Endothelial cell of umbilical vein (primary cell): ENCODE results near the gene SLC25A13. TPM values are rescaled to one million over a fixed set of nuclear protein-coding genes. Genes with fewer than 3 reads are reported as not detected.

Source experiments
- BruUV-seq: library from RNA; stranded (reverse); fragments of 400-500 nt; replicated peaks from 2 replicates; lab custom pipeline; 2021; lab: Mats Ljungman, UMichigan
- CTCF ChIA-PET: fragments of 300-600, 350-600 bp; sonication (Branson Sonifier 250); formaldehyde crosslinking; loops from one replicate; lab custom pipeline; 2021; ENCODE audit warnings: antibody characterized with exemption, inconsistent platforms; lab: Charles Lee
- POLR2A ChIA-PET: fragments of 300-600, 350-600 bp; sonication (Branson Sonifier 250); formaldehyde crosslinking; loops from one replicate; lab custom pipeline; 2021; ENCODE audit warnings: antibody characterized with exemption, inconsistent platforms; lab: Charles Lee
- DNase-seq: peaks from one replicate; pipeline ENCODE4 v3.0.0-alpha.2; 2011; ENCODE audit warnings: low read depth, low spot score
- FAIRE-seq: peaks from 2 replicates; lab custom pipeline; 2011; peaks lifted over from hg19 to GRCh38; lab: Jason Lieb, UNC
- H2AFZ ChIP-seq: 2 replicates; pipeline ENCODE4 v1.6.0; 2012; ENCODE audit warnings: low read depth, low read length, control low read depth, inconsistent platforms
- H3K27ac ChIP-seq: 2 replicates; pipeline ENCODE4 v1.5.1; 2011; ENCODE audit warnings: low read depth, mild to moderate bottlenecking, control low read depth, low read length, moderate library complexity; ENCODE audit not compliant: insufficient read depth
- H3K27me3 ChIP-seq, 2 experiments: 2 replicates each; pipeline versions ENCODE4 v1.6.0 to v1.6.1; 2011; ENCODE audit warnings: low read length in 2 of 2, mixed read lengths in 1 of 2; ENCODE audit not compliant: control insufficient read depth in 2 of 2, insufficient read depth in 2 of 2
- H3K36me3 ChIP-seq, 2 experiments: 2 replicates in 1 of 2; 3 replicates in 1 of 2; pipeline ENCODE4 v1.5.1; 2011; ENCODE audit warnings: low read length in 2 of 2, mild to moderate bottlenecking in 1 of 2, moderate library complexity in 1 of 2; ENCODE audit not compliant: control insufficient read depth in 2 of 2, insufficient read depth in 2 of 2; ENCODE audit errors: extremely low read depth in 1 of 2
- H3K4me1 ChIP-seq: 3 replicates; pipeline ENCODE4 v1.5.1; 2011; ENCODE audit warnings: mild to moderate bottlenecking, low read length; ENCODE audit not compliant: control insufficient read depth, insufficient read depth; ENCODE audit errors: extremely low read depth
- H3K4me2 ChIP-seq: 2 replicates; pipeline ENCODE4 v1.6.1; 2011; ENCODE audit warnings: low read length, control low read depth, mixed read lengths; ENCODE audit not compliant: insufficient read depth
- H3K4me3 ChIP-seq, 3 experiments: fragments of 200-600 bp in 1 of 3; sonication (generic), shearing (Covaris generic) in 1 of 3; replicated peaks in 1 of 3; 2 replicates each; pipeline ENCODE4 v1.5.1; 2011 to 2016; ENCODE audit warnings: control low read depth in 3 of 3, low read length in 3 of 3, mild to moderate bottlenecking in 2 of 3, inconsistent platforms in 1 of 3, low read depth in 1 of 3, moderate library complexity in 1 of 3; ENCODE audit not compliant: insufficient read depth in 1 of 3
- H3K79me2 ChIP-seq: 2 replicates; pipeline ENCODE4 v1.6.0; 2012; ENCODE audit warnings: low read length, inconsistent platforms; ENCODE audit not compliant: control insufficient read depth, insufficient read depth
- H3K9ac ChIP-seq: replicated peaks from 2 replicates; pipeline ENCODE3; 2011; ENCODE audit warnings: low read length, control low read depth; ENCODE audit not compliant: insufficient read depth; ENCODE audit errors: extremely low read depth
- H3K9me1 ChIP-seq: replicated peaks from 3 replicates; pipeline ENCODE4 v1.6.0; 2011; ENCODE audit warnings: mild to moderate bottlenecking, low read length; ENCODE audit not compliant: control insufficient read depth, insufficient read depth; ENCODE audit errors: extremely low read depth
- H3K9me3 ChIP-seq: replicated peaks from 2 replicates; pipeline ENCODE4 v1.5.1; 2012; ENCODE audit warnings: low read length, inconsistent platforms; ENCODE audit not compliant: control insufficient read depth, insufficient read depth
- H4K20me1 ChIP-seq: replicated peaks from 2 replicates; pipeline ENCODE3; 2011; ENCODE audit warnings: mild to moderate bottlenecking, low read length; ENCODE audit not compliant: control insufficient read depth, insufficient read depth; ENCODE audit errors: extremely low read depth
- CTCF ChIP-seq, 2 donors: IDR thresholded peaks; 1 replicate in 1 of 2; 2 replicates in 1 of 2; pipeline ENCODE4 v1.5.1; 2011; ENCODE audit warnings: low read length in 2 of 2, mild to moderate bottlenecking in 2 of 2, moderate library complexity in 2 of 2, control low read depth in 1 of 2, inconsistent platforms in 1 of 2, low read depth in 1 of 2; ENCODE audit not compliant: insufficient read depth in 1 of 2; ENCODE audit errors: extremely low read depth in 1 of 2
- EZH2 ChIP-seq: IDR thresholded peaks from 2 replicates; pipeline ENCODE4 v1.6.1; 2012; ENCODE audit warnings: borderline replicate concordance, low read depth, mild to moderate bottlenecking, moderate library complexity, low read length, inconsistent platforms; ENCODE audit not compliant: severe bottlenecking
- FOS ChIP-seq: IDR thresholded peaks from 2 replicates; pipeline ENCODE4 v1.6.1; 2011; ENCODE audit warnings: mild to moderate bottlenecking, low read length, moderate library complexity, borderline replicate concordance; ENCODE audit not compliant: insufficient read depth
- GATA2 ChIP-seq: IDR thresholded peaks from 2 replicates; pipeline ENCODE4 v1.7.0; 2011; ENCODE audit warnings: low read depth, mild to moderate bottlenecking, moderate library complexity, mixed read lengths, low read length; ENCODE audit not compliant: insufficient read length, insufficient read depth
- JUN ChIP-seq: IDR thresholded peaks from 2 replicates; pipeline ENCODE4 v1.6.1; 2011; ENCODE audit warnings: borderline replicate concordance, low read depth; ENCODE audit not compliant: insufficient read length, insufficient read depth
- MAX ChIP-seq: IDR thresholded peaks from 2 replicates; pipeline ENCODE4 v1.6.1; 2011; ENCODE audit not compliant: insufficient read depth, insufficient read length
- MYC ChIP-seq: IDR thresholded peaks from one replicate; pipeline ENCODE4 v1.6.1; 2011; ENCODE audit warnings: mild to moderate bottlenecking, low read depth, low read length
- POLR2A ChIP-seq: IDR thresholded peaks from 2 replicates; pipeline ENCODE4 v1.6.1; 2012; ENCODE audit warnings: low read depth, mild to moderate bottlenecking, control low read depth, low read length
- POLR2AphosphoS5 ChIP-seq: IDR thresholded peaks from 2 replicates; pipeline ENCODE4 v1.6.1; 2012; ENCODE audit warnings: low read depth, mild to moderate bottlenecking, control low read depth, low read length, moderate library complexity; ENCODE audit not compliant: insufficient read depth
- dilution Hi-C: fragments of 300-500 bp; cut with MboI; formaldehyde crosslinking; loops from one replicate; pipeline ENCODE4 v1.15.0; 2019; ENCODE audit warnings: low sequenced_read_pairs; ENCODE audit not compliant: extremely low pct_ligation_motif_present
- intact Hi-C: fragments of 100-400 bp; cut with micrococcal nuclease; formaldehyde crosslinking; loops from one replicate; pipeline ENCODE4 v1.10.0; 2022
- polyA plus RNA-seq, 4 experiments: library from polyadenylated mRNA; depleted of rRNA in 3 of 4; stranded (reverse) in 3 of 4; unstranded in 1 of 4; fragments of >200 nt; gene quantifications; 2 replicates each; pipeline versions ENCODE4 v1.2.1 to v1.2.3, GENCODE V29; 2011 to 2012; ENCODE audit warnings: missing spikeins in 1 of 4
- total RNA-seq: library from RNA; stranded (reverse); gene quantifications from 2 replicates; pipeline ENCODE4 v1.2.3, GENCODE V29; 2021

SLC25A13 gene
- total and polyA plus RNA-seq, 2 donors (not counting 3 experiments of a cell fraction or from before 2014, with no cell fraction given), result 13.2 to 34.4 TPM

- Histone ChIP-seq H3K4me2 (no peak overlapping the region), H3K9me1 (no peaks in the 10 kb centered on the region), H3K4me1 (no peaks in the 10 kb centered on the region), H2AFZ (no peak overlapping the region), H4K20me1 (no peaks in the 10 kb centered on the region), H3K27me3 (no peaks in the 10 kb centered on the region), H3K4me3 (no peak overlapping the region), H3K27ac (no peak overlapping the region), H3K36me3 (no peaks in the 10 kb centered on the region), H3K9me3 (no peaks in the 10 kb centered on the region), H3K79me2 (no peaks in the 10 kb centered on the region), H3K9ac (no peak overlapping the region)
- TF ChIP-seq CTCF (IDR thresholded peaks at IDR 0.05; ENCODE audit: extremely low read depth in 1 of 2, insufficient read depth in 1 of 2, low read depth in 1 of 2, low read length in 2 of 2) (no peak), POLR2AphosphoS5 (no peak), MAX (no peak), GATA2 (no peak), EZH2 (no peak), FOS (no peak), MYC (no peak), POLR2A (no peak), JUN (no peak)
- CTCF ChIA-PET, result no interaction called here
- DNase-seq, result no peak
- POLR2A ChIA-PET, result no interaction called here
- no peak for FAIRE-seq
- intact Hi-C loops, result no loop called here
- no TSS peak for BruUV-seq
- dilution Hi-C loops, result no loop called here
Measured at GRCh38 chr7:96347471-96347870, 25.6 kb upstream of the SLC25A13 start.
